GM10248 (cell line): ENCODE data around the gene SIK3.

Source experiments
- CTCF ChIA-PET: fragments of 300-600 bp; sonication (Branson Sonifier 250); formaldehyde crosslinking; extraction: SDS; loops from one replicate; lab custom pipeline; 2021; ENCODE audit warnings: antibody characterized with exemption; lab: Yijun Ruan, JAX
- POLR2A ChIA-PET: fragments of 350-650 bp; sonication (Branson Sonifier 250); formaldehyde crosslinking; extraction: SDS; loops from one replicate; lab custom pipeline; 2020; ENCODE audit warnings: antibody characterized with exemption; lab: Yijun Ruan, JAX
- DNase-seq: peaks from one replicate; pipeline ENCODE4 v3.0.0; 2012; ENCODE audit errors: extremely low spot score
- CTCF ChIP-seq: IDR thresholded peaks from 2 replicates; pipeline ENCODE4 v1.5.1; 2012; ENCODE audit warnings: mild to moderate bottlenecking, low read depth; ENCODE audit errors: extremely low read depth, missing control alignments, control extremely low read depth

Gene SIK3

DNA sequence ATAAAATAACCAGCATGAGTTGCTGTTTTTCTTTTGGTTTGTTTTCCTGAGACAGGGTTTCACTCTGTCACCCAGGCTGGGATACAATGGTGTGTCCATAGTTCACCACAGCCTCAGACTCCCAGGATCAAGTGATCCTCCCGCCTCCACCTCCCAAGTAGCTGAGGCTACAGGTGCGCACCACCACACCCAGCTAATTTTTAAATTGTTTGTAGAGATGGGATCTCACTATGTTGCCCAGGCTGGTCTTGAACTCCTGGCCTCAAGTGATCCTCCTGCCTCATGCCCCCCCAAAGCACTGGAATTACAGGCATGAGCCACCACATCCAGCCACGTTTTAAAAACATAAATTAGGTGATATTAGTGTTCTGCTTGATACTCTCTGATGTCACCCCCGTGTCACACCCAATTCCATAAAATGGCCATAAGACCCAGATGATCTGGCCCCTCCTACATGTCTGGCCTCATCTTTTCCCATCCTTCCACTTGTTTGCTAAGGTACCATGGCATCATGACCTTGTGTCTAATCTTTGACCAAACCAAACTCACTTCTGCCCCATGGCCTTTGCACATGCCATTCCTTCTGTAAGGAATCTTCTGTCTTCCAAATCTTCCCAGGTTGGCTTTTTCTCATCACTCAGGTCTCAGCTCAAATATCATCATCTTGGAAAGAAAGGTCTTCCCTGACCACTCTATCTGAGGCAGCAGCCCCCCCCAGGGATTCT, 6.3 kb downstream of the SIK3 start:
- ChIA-PET POLR2A (interaction anchor here (0.7 kb wide), 1 partner anchor 105 kb away, joined by 8 read pairs; no protein-coding TSS in a partner anchor), CTCF (interaction anchor here (1.1 to 1.3 kb wide), 2 partner anchors 15 to 32 kb away, joined by 3 to 4 read pairs; no protein-coding TSS in a partner anchor)
- no peak for TF ChIP-seq CTCF
- DNase-seq, result no peak

DNA sequence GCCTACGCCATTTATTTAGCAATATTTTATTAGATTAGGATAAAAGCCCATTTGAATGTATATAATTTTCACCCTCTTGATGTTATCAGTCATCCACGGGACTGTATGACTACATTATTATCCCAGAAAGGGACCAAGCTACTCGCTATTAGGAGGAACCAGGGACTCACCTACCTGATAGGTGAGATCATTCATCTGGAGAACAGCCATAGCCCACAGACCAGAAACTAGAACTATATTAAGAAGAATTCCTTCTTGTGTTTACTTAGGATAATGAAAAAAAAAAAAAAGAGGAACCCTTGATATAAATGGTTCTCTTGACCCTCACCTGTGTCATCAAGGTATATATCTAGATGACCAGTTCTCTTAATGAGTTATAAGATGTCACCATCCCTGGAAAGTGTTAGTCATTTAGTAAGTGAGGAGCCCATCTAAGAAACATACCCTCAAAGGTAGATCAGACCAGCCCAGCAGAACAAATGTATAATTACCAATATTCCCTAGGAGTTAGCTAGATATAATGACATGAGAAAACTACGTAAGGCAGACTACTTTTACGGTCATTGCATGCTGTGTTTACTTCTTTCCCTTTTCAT, 8.0 kb downstream of the SIK3 start:
- DNase-seq, result no peak
- CTCF ChIA-PET, result interaction anchor here (0.9 to 2.3 kb wide), 4 partner anchors 13 to 210 kb away, joined by 3 to 8 read pairs (median 7); no protein-coding TSS in a partner anchor
- no peak for TF ChIP-seq CTCF
- POLR2A ChIA-PET, result interaction anchor here (1.2 to 1.4 kb wide), 3 partner anchors 9 to 13 kb away, joined by 4 read pairs; no protein-coding TSS in a partner anchor

DNA sequence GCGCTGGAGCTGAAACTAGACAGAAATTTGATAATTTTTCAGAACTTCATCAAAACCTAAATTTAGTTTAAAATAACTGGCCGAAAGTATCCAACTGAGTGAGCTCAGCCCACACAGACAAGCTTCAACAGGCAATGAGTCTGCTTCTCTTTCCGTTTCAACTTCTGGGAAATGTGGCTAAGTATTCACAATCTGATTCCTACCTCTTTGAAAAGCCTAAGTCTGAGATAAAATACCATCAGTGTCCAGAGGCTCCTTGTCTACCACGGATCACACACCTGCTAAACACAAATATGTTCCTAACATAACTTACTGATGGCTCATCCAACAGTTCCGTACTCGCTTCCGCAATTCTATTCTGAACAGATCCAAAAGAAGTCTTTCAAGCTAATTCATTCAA, 8.5 kb downstream of the SIK3 start:
- CTCF ChIA-PET, result interaction anchor here (0.7 to 2.3 kb wide), 5 partner anchors 12 to 210 kb away, joined by 3 to 8 read pairs (median 6); no protein-coding TSS in a partner anchor
- POLR2A ChIA-PET, result interaction anchor here (1.2 to 1.4 kb wide), 2 partner anchors 9 to 12 kb away, joined by 4 read pairs; no protein-coding TSS in a partner anchor
- DNase-seq, result no peak
- TF ChIP-seq CTCF, result no peak

DNA sequence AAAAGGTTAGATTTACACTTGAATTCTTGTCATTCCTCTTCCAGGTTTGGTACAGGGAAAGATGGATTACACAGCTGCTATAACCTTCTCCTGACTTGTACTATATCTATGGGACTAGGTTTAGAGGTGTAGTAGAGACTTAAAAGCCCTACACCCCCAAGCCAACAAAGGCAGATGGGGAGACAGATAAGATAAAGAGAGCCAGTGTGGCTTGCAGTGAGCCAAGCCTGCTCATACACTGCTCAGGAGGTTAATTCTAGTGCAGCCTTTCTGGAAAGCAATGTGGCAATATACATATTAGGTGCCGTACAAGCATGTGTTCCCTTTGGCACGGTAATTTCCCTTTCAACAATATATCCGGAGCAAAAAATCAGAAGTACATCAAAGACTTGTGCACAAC, 10.8 kb downstream of the SIK3 start:
- ChIA-PET POLR2A (interaction anchor here (0.6 kb wide), 1 partner anchor 317 kb away, joined by 4 read pairs; no protein-coding TSS in a partner anchor), CTCF (no interaction called here)
- no peak for DNase-seq
- no peak for TF ChIP-seq CTCF

- POLR2A ChIA-PET, result no interaction called here
Observed at GRCh38 chr11:117084992-117085391, 13.2 kb downstream of the SIK3 start.

More at GRCh38 chr11:117084992-117085391, 13.2 kb downstream of the SIK3 start:
- no peak for TF ChIP-seq CTCF
- no peak for DNase-seq
- CTCF ChIA-PET, result no interaction called here
